Cardiac fibroblast (primary cell): ENCODE measurements around the gene PLA2G4F.
A peak's percentile ranks its signal among the peaks of the same experiment; 100 is the strongest.

Source experiments
- DNase-seq, 2 donors: peaks; one replicate each; pipeline versions ENCODE4 v3.0.0 to v3.0.0-alpha.2; 2010; ENCODE audit warnings: low read depth in 2 of 2
- H3K4me3 ChIP-seq, 2 donors: replicated peaks in 1 of 2; 1 replicate in 1 of 2; 2 replicates in 1 of 2; pipeline ENCODE4 v1.5.1; 2011; ENCODE audit warnings: low read depth in 2 of 2, low read length in 2 of 2, mild to moderate bottlenecking in 2 of 2, moderate library complexity in 1 of 2
- TF ChIP-seq, protein P1 (sequence below): IDR thresholded peaks from one replicate; pipeline ENCODE4 v1.5.1; 2011; ENCODE audit warnings: low read depth, mild to moderate bottlenecking, low read length, inconsistent platforms

PLA2G4F gene

DNA sequence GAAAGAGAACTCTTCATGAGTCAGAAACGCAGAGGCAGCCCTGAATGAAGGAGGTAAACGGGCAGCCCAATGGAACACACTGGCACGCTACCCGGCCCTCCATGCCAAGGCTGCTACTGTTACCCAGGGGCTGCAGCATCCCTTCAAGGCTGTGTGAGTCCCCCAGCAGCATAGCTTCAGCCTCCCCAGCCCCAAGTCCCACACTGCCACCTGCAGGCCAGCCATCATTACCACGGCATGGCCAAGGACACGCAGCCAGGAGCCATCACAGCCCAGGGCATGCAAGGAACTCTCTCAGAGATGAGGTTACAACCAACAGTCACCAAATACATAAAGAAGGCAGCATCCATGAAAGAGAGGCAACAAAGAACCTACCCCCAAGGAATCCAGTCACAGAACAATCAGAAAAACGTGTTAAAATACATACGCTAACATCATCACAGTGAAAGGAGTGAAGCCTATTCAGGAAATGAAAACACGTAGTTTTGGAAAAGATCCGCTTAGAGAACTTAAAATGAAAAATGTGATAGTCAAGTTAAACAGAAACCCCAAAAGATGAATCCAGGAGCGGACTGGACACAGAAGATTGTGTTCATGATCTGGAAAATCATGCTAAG lies 22.4 kb downstream of the PLA2G4F start:
- H3K4me3 ChIP-seq, result no peak overlapping the region
- peak; percentile 40 to 47 for DNase-seq
- TF ChIP-seq, protein P1, sequence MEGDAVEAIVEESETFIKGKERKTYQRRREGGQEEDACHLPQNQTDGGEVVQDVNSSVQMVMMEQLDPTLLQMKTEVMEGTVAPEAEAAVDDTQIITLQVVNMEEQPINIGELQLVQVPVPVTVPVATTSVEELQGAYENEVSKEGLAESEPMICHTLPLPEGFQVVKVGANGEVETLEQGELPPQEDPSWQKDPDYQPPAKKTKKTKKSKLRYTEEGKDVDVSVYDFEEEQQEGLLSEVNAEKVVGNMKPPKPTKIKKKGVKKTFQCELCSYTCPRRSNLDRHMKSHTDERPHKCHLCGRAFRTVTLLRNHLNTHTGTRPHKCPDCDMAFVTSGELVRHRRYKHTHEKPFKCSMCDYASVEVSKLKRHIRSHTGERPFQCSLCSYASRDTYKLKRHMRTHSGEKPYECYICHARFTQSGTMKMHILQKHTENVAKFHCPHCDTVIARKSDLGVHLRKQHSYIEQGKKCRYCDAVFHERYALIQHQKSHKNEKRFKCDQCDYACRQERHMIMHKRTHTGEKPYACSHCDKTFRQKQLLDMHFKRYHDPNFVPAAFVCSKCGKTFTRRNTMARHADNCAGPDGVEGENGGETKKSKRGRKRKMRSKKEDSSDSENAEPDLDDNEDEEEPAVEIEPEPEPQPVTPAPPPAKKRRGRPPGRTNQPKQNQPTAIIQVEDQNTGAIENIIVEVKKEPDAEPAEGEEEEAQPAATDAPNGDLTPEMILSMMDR, result peak; percentile 81

DNA sequence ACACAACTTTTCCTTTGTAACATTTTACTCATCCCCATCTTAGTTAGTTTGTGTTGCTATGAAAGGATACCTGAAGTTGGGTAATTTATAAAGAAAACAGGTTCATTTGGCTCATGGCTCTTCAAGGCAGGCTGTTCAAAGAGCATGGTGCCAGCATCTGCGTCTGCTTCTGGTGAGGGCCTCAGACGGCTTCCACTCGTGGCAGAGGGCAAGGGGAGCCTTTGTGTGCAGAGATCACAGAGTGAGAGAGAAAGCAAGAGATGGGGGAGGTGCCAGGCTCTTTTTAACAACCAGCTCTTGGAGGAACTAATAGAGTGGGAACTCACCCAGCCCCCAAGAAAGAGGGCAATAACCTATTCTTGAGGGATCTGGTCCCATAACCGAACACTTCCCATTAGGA lies 23.1 kb downstream of the PLA2G4F start:
- no peak for DNase-seq
- TF ChIP-seq, protein P1, result no peak
- H3K4me3 ChIP-seq, result no peak overlapping the region

DNA sequence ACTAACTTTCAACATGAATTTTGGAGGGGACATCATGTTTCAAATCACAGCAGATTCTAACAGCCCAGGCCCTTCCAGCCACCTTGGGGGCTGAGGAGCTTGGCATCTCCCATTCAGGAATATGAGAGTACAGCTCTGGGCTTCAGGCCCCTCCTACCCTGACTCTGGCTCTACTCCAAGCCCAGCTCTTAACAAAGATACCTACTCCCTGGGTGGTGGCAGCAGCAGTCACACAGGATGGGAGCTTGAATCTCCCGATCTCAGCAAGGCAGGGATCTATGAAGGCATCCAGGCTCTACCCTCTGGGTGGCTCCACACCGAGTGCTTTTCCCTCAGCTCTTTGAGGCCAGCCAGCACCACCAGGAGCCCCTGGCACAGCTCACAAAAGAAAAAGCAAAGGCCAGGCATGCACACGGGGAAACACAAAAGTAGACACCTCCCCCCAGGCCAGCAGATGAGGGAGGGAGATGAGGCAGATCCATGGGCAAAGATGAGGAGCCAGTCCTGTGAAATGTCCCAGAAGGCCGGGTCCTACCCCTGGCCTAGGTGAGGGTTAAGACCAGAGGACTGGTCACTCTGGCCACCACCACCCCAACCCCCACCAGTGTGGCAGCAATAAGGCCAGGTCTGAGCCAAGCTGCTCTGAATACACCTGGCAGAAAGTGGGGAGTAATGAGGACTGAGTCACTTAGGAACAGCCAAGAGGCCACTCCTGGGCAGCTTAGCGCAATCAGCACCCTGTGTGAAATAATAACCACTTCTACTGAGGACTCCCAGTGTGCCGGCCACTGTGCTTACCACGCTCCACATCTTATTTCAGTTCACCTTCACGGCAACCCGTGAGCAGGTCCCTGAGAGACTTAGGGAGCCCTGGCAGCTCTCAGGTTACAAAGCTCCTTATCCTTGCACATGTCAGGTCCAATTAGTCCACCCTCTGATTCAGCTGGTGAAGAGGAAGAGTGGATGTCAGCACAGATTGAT lies 24.3 kb downstream of the PLA2G4F start:
- DNase-seq, result no peak
- H3K4me3 ChIP-seq, result no peak overlapping the region
- TF ChIP-seq, protein P1, result no peak

DNA sequence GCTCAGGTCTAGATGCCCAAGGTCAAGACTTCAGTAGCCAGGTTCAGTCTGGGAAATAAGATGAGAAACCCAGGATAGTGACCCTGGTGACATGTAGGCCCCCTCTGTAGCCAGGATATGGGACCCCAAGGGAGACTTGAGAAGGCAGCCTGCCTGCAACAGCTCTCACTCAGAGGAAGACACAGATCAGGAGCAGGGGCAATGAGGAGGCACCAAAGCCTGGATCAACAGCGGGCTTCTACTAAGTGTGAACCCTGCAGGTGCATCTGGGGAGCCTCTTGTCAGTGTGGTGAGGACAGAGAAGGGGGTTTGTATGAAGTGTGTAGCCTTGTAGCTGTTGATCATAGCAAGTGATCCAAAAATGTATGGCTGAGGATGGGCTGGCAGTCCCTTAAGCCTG lies 25.4 kb downstream of the PLA2G4F start:
- TF ChIP-seq, protein P1, result no peak
- DNase-seq, result no peak
- H3K4me3 ChIP-seq, result no peak overlapping the region

DNA sequence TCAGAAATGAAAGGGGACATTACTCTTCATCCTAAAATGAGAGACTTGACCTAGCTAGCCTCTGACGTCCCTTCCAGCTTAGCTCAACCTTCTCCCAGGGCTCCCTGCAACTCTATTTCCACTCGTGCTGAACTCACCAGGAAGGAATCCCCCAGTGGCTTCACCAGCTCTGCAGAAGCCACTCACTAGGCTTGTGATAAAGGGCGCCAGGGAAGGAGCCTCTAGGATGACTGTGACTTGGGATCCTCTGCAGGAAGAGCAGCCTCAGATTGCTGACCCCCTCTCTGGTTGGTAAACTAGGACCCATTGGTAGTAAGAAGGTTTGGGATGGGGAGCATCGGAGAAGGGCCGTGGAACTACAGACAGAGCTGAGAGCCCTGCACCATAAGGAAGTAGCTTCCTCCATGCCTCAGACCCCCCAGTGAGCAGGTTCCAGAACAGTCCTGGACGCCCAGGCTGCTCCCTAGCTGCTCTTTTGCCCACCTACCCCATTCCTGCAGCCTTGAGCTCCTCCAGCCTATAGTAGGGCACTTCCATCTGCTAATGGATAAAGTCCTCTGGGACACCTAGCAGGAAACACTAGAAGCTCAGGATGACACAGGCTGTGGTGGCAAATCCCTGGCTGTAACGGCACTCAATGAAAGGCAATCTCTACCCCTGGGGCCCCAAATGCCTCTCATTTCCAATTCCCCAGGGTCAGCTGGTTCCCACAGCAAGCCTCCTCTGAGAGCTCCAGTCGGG lies 26.0 kb downstream of the PLA2G4F start:
- TF ChIP-seq, protein P1, result no peak
- H3K4me3 ChIP-seq, result no peak overlapping the region
- no peak for DNase-seq

DNA sequence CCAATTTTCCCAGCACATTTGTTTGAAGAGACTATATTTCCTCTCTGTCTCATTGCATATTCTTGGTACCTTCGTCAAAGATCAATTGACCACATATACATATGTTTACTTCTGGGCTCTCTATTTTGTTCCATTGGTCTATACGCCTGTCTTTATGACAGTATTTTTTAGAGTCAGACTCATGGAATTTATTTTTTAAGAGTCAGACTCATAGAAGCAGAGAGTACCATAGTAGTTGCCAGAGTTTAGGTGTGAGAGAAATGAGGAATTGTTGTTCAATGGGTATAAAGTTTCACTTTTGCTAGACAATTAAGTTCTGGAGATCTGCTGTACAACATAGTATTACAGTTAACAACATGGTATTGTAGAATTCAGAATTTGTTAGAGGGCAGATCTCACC lies 27.1 kb downstream of the PLA2G4F start:
- no peak for DNase-seq
- H3K4me3 ChIP-seq, result no peak overlapping the region
- TF ChIP-seq, protein P1, result no peak
